Bronchial epithelial cell (primary cell): ENCODE results near the gene WFDC5. TPM values are rescaled to one million over a fixed set of nuclear protein-coding genes. Genes with fewer than 3 reads are reported as not detected.
"Not testable (repeated sequence)": the region's sequence is repeated elsewhere in the genome, so short reads cannot be mapped to it uniquely, and the experiment has no call there.

Experiments
- DNase-seq: peaks from one replicate; pipeline ENCODE4 v3.0.0-alpha.2; 2010; ENCODE audit warnings: low read depth
- FAIRE-seq: peaks from 2 replicates; lab custom pipeline; 2011; peaks lifted over from hg19 to GRCh38; lab: Jason Lieb, UNC
- H3K27me3 ChIP-seq: 2 replicates; pipeline ENCODE4 v1.5.1; 2011; ENCODE audit warnings: low read length; ENCODE audit not compliant: control insufficient read depth, insufficient read depth
- H3K36me3 ChIP-seq: 2 replicates; pipeline ENCODE4 v1.5.1; 2011; ENCODE audit warnings: low read length; ENCODE audit not compliant: control insufficient read depth, insufficient read depth
- H3K4me3 ChIP-seq: 2 replicates; pipeline ENCODE4 v1.5.1; 2011; ENCODE audit warnings: mild to moderate bottlenecking, low read depth, low read length, control low read depth
- total RNA-seq: library from RNA; depleted of rRNA; stranded (reverse); fragments of >200 nt; gene quantifications from 2 replicates; pipeline ENCODE4 v1.2.1, GENCODE V29; 2014
- TF ChIP-seq, protein P1 (sequence below): IDR thresholded peaks from 2 replicates; pipeline ENCODE4 v1.5.1; 2011; ENCODE audit warnings: mild to moderate bottlenecking, moderate library complexity, low read length, control low read depth, inconsistent platforms; ENCODE audit not compliant: insufficient read depth, severe bottlenecking

The WFDC5 gene
- total RNA-seq, 1 donor from 2014 or later = 0.79 TPM

DNA sequence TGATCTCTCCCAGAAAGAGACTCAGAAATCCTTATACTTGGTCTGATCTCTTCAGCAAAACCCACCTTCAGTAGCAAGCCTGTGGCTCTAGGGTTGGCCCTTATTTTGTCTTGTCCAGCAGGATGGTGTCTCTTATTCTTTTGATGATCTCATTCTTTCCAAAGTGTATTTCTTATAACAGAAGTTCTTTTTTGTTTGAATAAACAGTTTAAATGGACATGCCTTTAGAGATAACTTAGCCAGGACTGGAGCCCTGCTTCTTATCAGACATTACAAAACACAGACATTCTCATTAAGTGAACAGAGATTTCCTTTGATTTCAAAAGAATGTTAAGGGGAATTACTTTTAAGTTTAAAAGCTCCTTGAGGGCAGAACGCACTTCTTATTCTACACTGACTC is 45.7 kb downstream of the WFDC5 start:
- no peaks in the 10 kb centered on the region for H3K27me3 ChIP-seq
- FAIRE-seq (no peak), DNase-seq (no peak)
- H3K36me3 ChIP-seq = peaks cover 1% of the 10 kb centered on the region
- TF ChIP-seq, protein P1, sequence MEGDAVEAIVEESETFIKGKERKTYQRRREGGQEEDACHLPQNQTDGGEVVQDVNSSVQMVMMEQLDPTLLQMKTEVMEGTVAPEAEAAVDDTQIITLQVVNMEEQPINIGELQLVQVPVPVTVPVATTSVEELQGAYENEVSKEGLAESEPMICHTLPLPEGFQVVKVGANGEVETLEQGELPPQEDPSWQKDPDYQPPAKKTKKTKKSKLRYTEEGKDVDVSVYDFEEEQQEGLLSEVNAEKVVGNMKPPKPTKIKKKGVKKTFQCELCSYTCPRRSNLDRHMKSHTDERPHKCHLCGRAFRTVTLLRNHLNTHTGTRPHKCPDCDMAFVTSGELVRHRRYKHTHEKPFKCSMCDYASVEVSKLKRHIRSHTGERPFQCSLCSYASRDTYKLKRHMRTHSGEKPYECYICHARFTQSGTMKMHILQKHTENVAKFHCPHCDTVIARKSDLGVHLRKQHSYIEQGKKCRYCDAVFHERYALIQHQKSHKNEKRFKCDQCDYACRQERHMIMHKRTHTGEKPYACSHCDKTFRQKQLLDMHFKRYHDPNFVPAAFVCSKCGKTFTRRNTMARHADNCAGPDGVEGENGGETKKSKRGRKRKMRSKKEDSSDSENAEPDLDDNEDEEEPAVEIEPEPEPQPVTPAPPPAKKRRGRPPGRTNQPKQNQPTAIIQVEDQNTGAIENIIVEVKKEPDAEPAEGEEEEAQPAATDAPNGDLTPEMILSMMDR = no peak
- no peak overlapping the region for H3K4me3 ChIP-seq

DNA sequence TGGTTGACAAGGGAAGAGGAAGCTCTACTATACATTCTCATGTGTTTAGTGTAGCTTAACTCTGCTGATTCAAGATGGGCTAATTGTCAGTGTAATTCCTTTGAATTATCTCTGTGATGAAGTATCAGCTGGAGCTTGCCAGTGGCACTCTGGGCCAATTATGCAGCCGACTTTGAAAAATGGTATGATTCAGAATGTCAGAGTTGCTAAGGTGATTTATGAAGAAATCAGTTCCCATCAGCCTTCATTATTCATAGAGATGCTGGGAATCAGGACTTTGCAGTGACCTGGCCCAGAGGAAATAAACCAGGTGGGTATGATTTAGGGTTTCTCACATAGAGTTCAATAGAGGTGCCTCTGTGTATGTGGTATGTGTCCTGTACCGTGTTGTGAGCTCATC is 47.4 kb downstream of the WFDC5 start:
- Histone ChIP-seq H3K27me3 (no peaks in the 10 kb centered on the region), H3K4me3 (no peak overlapping the region), H3K36me3 (peaks cover 1% of the 10 kb centered on the region)
- peak; percentile 86 for DNase-seq
- TF ChIP-seq, protein P1 = no peak
- no peak for FAIRE-seq

DNA sequence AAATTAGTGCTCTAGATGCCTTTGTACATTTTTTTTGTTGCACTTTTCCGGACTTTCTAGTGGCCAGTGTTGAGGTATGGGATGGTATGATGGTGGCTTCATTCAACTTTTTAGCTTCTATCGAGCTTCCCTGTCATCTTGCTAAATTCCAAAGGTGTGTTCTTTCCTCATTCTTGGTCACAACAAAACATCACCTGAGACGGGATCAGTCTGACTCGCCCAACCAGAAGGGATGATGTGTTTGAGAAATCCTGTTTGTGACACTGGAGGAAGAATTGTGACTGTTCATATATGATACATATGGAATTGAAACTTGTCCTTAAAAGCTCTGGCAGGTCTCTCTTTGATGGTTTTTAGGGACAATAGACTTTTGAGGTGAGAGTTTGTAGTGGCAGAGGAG is 47.9 kb downstream of the WFDC5 start:
- Histone ChIP-seq H3K36me3 (peaks cover 1% of the 10 kb centered on the region), H3K27me3 (no peaks in the 10 kb centered on the region), H3K4me3 (no peak overlapping the region)
- FAIRE-seq (no peak), DNase-seq (peak; percentile 67)
- TF ChIP-seq, protein P1 = no peak

DNA sequence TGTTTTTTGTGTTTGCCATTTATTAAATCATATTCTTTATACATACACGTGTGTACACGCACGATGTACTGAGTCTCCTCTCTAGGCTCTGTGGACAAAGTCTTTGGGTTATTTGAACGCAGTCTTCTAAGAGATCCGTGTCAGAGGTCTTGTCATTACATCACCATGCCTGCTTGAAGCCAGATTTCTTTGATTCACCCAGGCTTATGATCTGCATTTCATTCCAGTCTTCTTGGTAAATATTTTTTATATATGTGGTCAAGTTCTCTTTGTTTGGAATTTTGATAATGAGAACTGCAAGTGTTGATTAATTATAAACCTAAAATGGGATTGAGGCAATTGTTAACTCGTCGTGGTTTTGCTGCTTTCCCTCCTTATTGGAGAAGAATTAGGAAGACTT is 48.6 kb downstream of the WFDC5 start:
- TF ChIP-seq, protein P1 = no peak
- FAIRE-seq (no peak), DNase-seq (no peak)
- Histone ChIP-seq H3K27me3 (no peaks in the 10 kb centered on the region), H3K4me3 (no peak overlapping the region), H3K36me3 (peaks cover 1% of the 10 kb centered on the region)

DNA sequence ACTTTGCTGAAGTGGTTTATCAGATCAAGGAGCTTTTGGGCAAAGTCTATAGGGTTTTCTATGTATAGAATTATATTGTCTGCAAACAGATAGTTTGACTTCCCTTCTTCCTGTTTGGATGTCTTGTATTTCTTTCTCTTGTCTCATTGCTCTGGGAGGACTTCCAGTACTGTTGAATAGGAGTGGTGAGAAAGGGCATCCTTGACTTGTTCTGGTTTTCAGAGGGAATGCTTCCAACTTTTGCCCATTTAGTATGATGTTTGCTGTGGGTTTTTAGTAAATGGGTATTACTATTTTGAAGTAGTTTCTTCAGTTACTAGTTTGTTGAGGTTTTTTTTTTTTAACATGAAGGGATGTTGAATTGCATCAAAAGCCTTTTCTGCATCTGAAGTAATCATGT is 50.2 kb downstream of the WFDC5 start:
- no peaks in the 10 kb centered on the region for H3K27me3 ChIP-seq
- TF ChIP-seq, protein P1 = no peak
- FAIRE-seq = no peak
- H3K4me3 ChIP-seq = no peak overlapping the region
- peaks cover 1% of the 10 kb centered on the region for H3K36me3 ChIP-seq
- DNase-seq = no peak

DNA sequence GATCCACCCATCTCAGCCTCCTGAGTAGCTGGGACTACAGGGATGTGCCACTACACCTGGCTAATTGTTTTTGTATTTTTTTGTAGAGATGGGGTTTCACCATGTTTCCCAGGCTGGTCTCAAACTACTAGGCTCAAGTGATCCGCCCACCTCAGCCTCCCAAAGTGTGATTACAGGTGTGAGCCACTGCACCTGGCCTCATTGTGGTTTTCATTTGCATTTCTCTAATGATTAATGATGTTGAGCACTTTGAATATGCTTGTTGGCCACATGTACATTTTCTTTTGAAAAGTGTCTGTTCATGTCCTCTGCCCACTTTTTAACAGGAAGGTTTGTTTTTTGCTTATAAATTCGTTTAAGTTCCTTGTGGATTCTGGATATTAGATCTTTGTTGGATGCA is 51.9 kb downstream of the WFDC5 start:
- DNase-seq, H3K27me3 ChIP-seq, H3K4me3 ChIP-seq, H3K36me3 ChIP-seq, FAIRE-seq: not testable (repeated sequence)
